NCI-H2227 (cell line): ENCODE results near the gene FAM161A.
"Not testable (repeated sequence)": the region's sequence is repeated elsewhere in the genome, so short reads cannot be mapped to it uniquely, and the experiment has no call there.

ENCODE experiments used
- DNase-seq: peaks from one replicate; lab custom pipeline; 2025; ENCODE audit not compliant: unreplicated experiment; lab: John Stamatoyannopoulos, UW

The FAM161A gene

GRCh38 chr2:61853847-61854563 lies at the start of gene FAM161A:
TSS of gene FAM161A (minus strand) at chr2:61854060. CDS start at chr2:61854041, 19 bp downstream.
- DNase-seq = peak; percentile 95

- no peak for DNase-seq
Observed at GRCh38 chr2:61900281-61900680, 46.4 kb upstream of the FAM161A start.

- DNase-seq = peak; percentile 26
Observed at GRCh38 chr2:61898810-61899209, 45.0 kb upstream of the FAM161A start.

GRCh38 chr2:61888267-61889055 lies 34.6 kb upstream of the FAM161A start, which contains the start of gene CCT4:
TSS of gene CCT4 (minus strand) at chr2:61888656. CDS start at chr2:61888507, 149 bp downstream.
- DNase-seq = peak; percentile 94

GRCh38 chr2:61887717-61888266 lies 33.9 kb upstream of the FAM161A start:
- peak; percentile 39 for DNase-seq

- no peak for DNase-seq
Observed at GRCh38 chr2:61885896-61886603, 32.2 kb upstream of the FAM161A start.

GRCh38 chr2:61882850-61883249 lies 29.0 kb upstream of the FAM161A start:
- no peak for DNase-seq

- not testable (repeated sequence) for DNase-seq
Observed at GRCh38 chr2:61879351-61879750, 25.5 kb upstream of the FAM161A start.

GRCh38 chr2:61878761-61879160 lies 24.9 kb upstream of the FAM161A start:
- no peak for DNase-seq

- DNase-seq = no peak
Observed at GRCh38 chr2:61877571-61878245, 23.8 kb upstream of the FAM161A start.

GRCh38 chr2:61876400-61876799 lies 22.5 kb upstream of the FAM161A start:
- DNase-seq = no peak

GRCh38 chr2:61866482-61867089 lies 12.7 kb upstream of the FAM161A start:
- DNase-seq = not testable (repeated sequence)

GRCh38 chr2:61862085-61862484 lies 8.2 kb upstream of the FAM161A start:
- DNase-seq = no peak

- DNase-seq = no peak
Observed at GRCh38 chr2:61857224-61857623, 3.4 kb upstream of the FAM161A start.

- no peak for DNase-seq
Observed at GRCh38 chr2:61855318-61855613, 1.4 kb upstream of the FAM161A start.

GRCh38 chr2:61854564-61855317 lies 881 bp upstream of the FAM161A start:
- peak; percentile 97 for DNase-seq

- DNase-seq = peak; percentile 89
Observed at GRCh38 chr2:61853086-61853846, 594 bp downstream of the FAM161A start.

GRCh38 chr2:61851270-61851669 lies 2.6 kb downstream of the FAM161A start:
- DNase-seq = not testable (repeated sequence)

GRCh38 chr2:61845320-61845719 lies 8.5 kb downstream of the FAM161A start:
- DNase-seq = no peak
